ACHN (cell line): ENCODE data around the gene LAMTOR1.

Experiments used
- DNase-seq: peaks from one replicate; pipeline ENCODE4 v3.0.0-alpha.2; 2015
- in situ Hi-C: cut with HindIII; loops from 2 replicates; pipeline ENCODE4 v1.10.0; 2017; ENCODE audit warnings: low sequenced_read_pairs, low pct_ligation_motif_present, low pct_unique_long_range_greater_than_20kb

The LAMTOR1 gene

GRCh38 chr11:72066855-72067254, 36.2 kb downstream of the LAMTOR1 start:
- in situ Hi-C loops = no loop called here
- DNase-seq = no peak

- in situ Hi-C loops = no loop called here
- no peak for DNase-seq
Measured at GRCh38 chr11:72061739-72062396, 41.2 kb downstream of the LAMTOR1 start.

DNA sequence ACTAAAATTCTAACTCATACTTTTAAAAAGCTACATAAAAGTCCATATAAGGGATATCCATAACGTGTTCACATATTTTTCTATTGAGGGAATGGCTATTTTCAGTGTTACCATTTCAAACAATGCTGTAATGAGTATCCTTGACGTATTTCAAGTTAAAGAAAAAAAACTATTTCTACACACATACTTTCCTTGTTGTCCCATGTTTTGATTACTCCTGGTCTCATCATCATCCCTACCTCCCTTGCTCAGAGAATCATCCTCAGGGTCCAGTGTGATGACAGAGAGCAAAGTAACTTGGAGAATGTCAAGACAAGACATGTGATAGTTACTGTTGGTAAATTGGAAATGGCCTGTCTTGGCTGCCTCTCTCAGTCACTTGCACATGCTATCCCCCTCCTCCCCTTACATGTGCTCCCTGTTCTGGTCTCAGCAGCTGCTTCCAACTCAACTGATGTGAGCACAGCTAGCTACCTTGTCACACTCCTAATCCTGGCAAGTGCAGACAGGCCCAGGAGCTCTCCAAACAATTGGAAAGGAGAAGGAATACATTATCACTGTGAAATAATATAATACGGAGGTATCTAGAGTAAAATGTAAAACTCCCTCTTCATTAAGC, 44.6 kb downstream of the LAMTOR1 start:
- DNase-seq = no peak
- in situ Hi-C loops = no loop called here

DNA sequence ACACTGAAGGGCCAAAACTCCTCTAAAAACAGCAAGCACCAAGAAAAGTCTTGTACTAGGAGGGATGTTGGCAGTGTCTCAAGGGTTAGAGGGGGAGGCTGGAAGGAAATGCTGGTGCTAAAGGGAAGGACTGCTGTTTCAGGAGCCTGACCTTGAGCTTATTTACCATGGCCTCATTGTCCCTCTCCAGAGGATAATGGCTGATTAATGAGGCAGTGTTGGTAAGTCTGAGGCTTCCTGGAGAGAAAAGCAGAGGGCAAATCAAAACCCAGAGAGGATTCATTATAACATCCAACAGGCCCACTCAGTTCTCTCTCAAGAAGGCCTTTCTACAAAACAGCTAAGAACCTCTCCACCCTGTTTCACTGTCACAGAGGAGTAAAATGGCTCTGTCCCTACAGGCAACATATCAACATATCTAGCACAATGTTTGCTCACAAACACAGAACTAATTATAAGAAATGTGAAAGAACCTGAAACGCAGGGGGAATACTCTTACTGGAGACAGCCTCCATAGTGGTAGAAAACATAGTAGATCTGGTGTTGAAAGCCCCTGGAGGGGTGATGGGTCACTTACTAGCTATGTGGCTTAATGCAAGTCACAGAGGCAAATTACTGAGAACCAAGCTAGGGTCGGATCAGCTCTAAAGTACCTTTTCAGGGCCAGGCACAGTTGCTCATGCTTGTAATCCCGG, 54.2 kb downstream of the LAMTOR1 start:
- DNase-seq = no peak
- in situ Hi-C loops = no loop called here
